Upper lobe of left lung (tissue), 6 donors: ENCODE measurements around the gene PGK2. TPM values are rescaled to one million over a fixed set of nuclear protein-coding genes. Genes with fewer than 3 reads are reported as not detected.

ENCODE experiments used
- ATAC-seq, 2 donors: fragments of 200-7000 bp; cut with Tn5 transposase; one replicate each; pipeline ENCODE4 v1.9.1; 2022; ENCODE audit warnings: mild to moderate bottlenecking in 2 of 2, moderate library complexity in 2 of 2; ENCODE audit not compliant: low FRiP score in 2 of 2
- DNase-seq, 2 donors: peaks; one replicate each; pipeline ENCODE4 v3.0.0-alpha.2; 2019 to 2020
- H3K27ac ChIP-seq, 4 donors: fragments of 200-600 bp; sonication (generic); one replicate each; pipeline ENCODE4 v1.5.1; 2016 to 2019
- H3K27me3 ChIP-seq, 4 donors: fragments of 200-600 bp; sonication (generic); one replicate each; pipeline ENCODE4 v1.5.1; 2017 to 2019
- H3K36me3 ChIP-seq, 4 donors: fragments of 200-600 bp; sonication (generic); one replicate each; pipeline ENCODE4 v1.5.1; 2016 to 2019
- H3K4me1 ChIP-seq, 4 donors: fragments of 200-600 bp; sonication (generic); one replicate each; pipeline ENCODE4 v1.5.1; 2018 to 2019
- H3K4me3 ChIP-seq, 4 donors: fragments of 200-600 bp; sonication (generic); one replicate each; pipeline ENCODE4 v1.5.1; 2017 to 2019; ENCODE audit warnings: mild to moderate bottlenecking in 2 of 4, moderate library complexity in 1 of 4
- H3K9me3 ChIP-seq, 4 donors: fragments of 200-600 bp; sonication (generic); one replicate each; pipeline ENCODE4 v1.5.1; 2018 to 2019
- CTCF ChIP-seq, 6 experiments: fragments of 450-650 bp in 4 of 6; fragments of 200-600 bp in 2 of 6; sonication (generic) in 2 of 6; IDR thresholded peaks; one replicate each; pipeline ENCODE4 v1.5.1; 2016 to 2019; ENCODE audit warnings: antibody characterized with exemption in 6 of 6
- EP300 ChIP-seq, 4 donors: sonication (generic); formaldehyde crosslinking; IDR thresholded peaks; one replicate each; pipeline ENCODE4 v1.5.1; 2017; ENCODE audit warnings: antibody characterized with exemption in 4 of 4, control low read depth in 2 of 4
- POLR2A ChIP-seq, 4 donors: fragments of 450-650 bp; IDR thresholded peaks; one replicate each; pipeline ENCODE4 v1.5.1; 2016 to 2017; ENCODE audit warnings: antibody characterized with exemption in 4 of 4, mild to moderate bottlenecking in 2 of 4
- POLR2AphosphoS5 ChIP-seq, 2 donors: sonication (generic); formaldehyde crosslinking; IDR thresholded peaks; one replicate each; pipeline ENCODE4 v1.5.1; 2017; ENCODE audit warnings: antibody characterized with exemption in 2 of 2
- WGBS, 2 donors: methylation state at CpG; one replicate each; pipeline ENCODE4 v1.1.5; 2017 to 2018; 5-methylcytosine and 5-hydroxymethylcytosine counted together
- total RNA-seq, 6 donors: library from RNA; depleted of rRNA in 4 of 6; stranded (reverse); fragments of >200 nt in 4 of 6; gene quantifications; one replicate each; pipeline versions ENCODE4 v1.1.0 to v1.2.1, GENCODE V29; 2016 to 2021
- donor health status: DM: no; HTN: no; CAD: no; lungs with moderate emphysema.
- donor health status: DM: no; HTN: yes; CAD: no; lungs with severe emphysema.

PGK2 gene
- total RNA-seq, 6 donors from 2014 or later = not detected

- DNase-seq (no peak), ATAC-seq (no peak)
- Histone ChIP-seq H3K36me3 (no peaks in the 10 kb centered on the region), H3K27me3 (no peaks in the 10 kb centered on the region), H3K27ac (no peak overlapping the region), H3K4me3 (no peak overlapping the region), H3K4me1 (no peaks in the 10 kb centered on the region), H3K9me3 (no peaks in the 10 kb centered on the region)
- TF ChIP-seq CTCF (IDR thresholded peaks at IDR 0.05) (no peak), POLR2A (IDR thresholded peaks at IDR 0.05) (no peak), EP300 (IDR thresholded peaks at IDR 0.05) (no peak), POLR2AphosphoS5 (IDR thresholded peaks at IDR 0.05) (no peak)
- WGBS, 2 donors = 85 to 89% methylated on average over 4 of the region's 4 CpGs
These were observed 43.7 kb downstream of the PGK2 start for GRCh38 chr6:49743429-49743828.

GRCh38 chr6:49739423-49739822 lies 47.7 kb downstream of the PGK2 start:
- H3K36me3 ChIP-seq = no peaks in the 10 kb centered on the region
- H3K27me3 ChIP-seq = no peaks in the 10 kb centered on the region
- no peak for TF ChIP-seq EP300 (IDR thresholded peaks at IDR 0.05)
- no peak for TF ChIP-seq POLR2AphosphoS5 (IDR thresholded peaks at IDR 0.05)
- no peak for TF ChIP-seq CTCF (IDR thresholded peaks at IDR 0.05)
- TF ChIP-seq POLR2A (IDR thresholded peaks at IDR 0.05) = no peak
- no peaks in the 10 kb centered on the region for H3K9me3 ChIP-seq
- no peak for DNase-seq
- H3K4me1 ChIP-seq = no peaks in the 10 kb centered on the region
- H3K4me3 ChIP-seq = no peak overlapping the region
- no peak for ATAC-seq
- 64 to 79% methylated on average over 2 of the region's 2 CpGs for WGBS, 2 donors
- no peak overlapping the region for H3K27ac ChIP-seq

- no peak overlapping the region for H3K4me3 ChIP-seq
- H3K4me1 ChIP-seq = no peaks in the 10 kb centered on the region
- DNase-seq (no peak), ATAC-seq (no peak)
- H3K9me3 ChIP-seq = no peaks in the 10 kb centered on the region
- H3K27ac ChIP-seq = no peak overlapping the region
- no peak for TF ChIP-seq POLR2AphosphoS5 (IDR thresholded peaks at IDR 0.05)
- TF ChIP-seq CTCF (IDR thresholded peaks at IDR 0.05) = no peak
- TF ChIP-seq POLR2A (IDR thresholded peaks at IDR 0.05) = no peak
- TF ChIP-seq EP300 (IDR thresholded peaks at IDR 0.05) = no peak
- no peaks in the 10 kb centered on the region for H3K27me3 ChIP-seq
- no peaks in the 10 kb centered on the region for H3K36me3 ChIP-seq
- 54 to 61% methylated on average over 4 of the region's 4 CpGs for WGBS, 2 donors
These were observed 51.0 kb downstream of the PGK2 start for GRCh38 chr6:49736017-49736508.

Other genes starting within 250 kb of the PGK2 start
- gene C6orf141, start 236.6 kb downstream of the PGK2 start, total RNA-seq = 1 to 10 TPM; 1.2 to 2.9 (median 1.8) TPM
- under 1 TPM in 3 of 6 donors, not detected in 3; 0.46 to 0.81 (median 0.61) TPM for gene RHAG, start 150.4 kb downstream of the PGK2 start, total RNA-seq
- under 1 TPM in 1 of 6 donors, not detected in 5; 0.61 TPM for gene CRISP2, start 73.7 kb downstream of the PGK2 start, total RNA-seq
- gene CRISP3, start 42.9 kb downstream of the PGK2 start, total RNA-seq = 1 to 10 TPM in 1 of 6 donors, under 1 TPM in 4, not detected in 1; 0.20 to 1.4 (median 0.81) TPM
- not detected for gene CRISP1, start 79.2 kb upstream of the PGK2 start, total RNA-seq
- gene DEFB114, start 176.9 kb upstream of the PGK2 start, total RNA-seq = not detected
- gene DEFB113, start 182.3 kb upstream of the PGK2 start, total RNA-seq = not detected
- not detected for gene DEFB110, start 234.7 kb upstream of the PGK2 start, total RNA-seq